GM12891 (cell line): ENCODE data around the gene ADCY1.

Experiments used
- DNase-seq: peaks from one replicate; pipeline ENCODE4 v3.0.0; 2011; ENCODE audit warnings: low spot score; ENCODE audit not compliant: insufficient read length
- FAIRE-seq: peaks from 2 replicates; lab custom pipeline; 2011; peaks lifted over from hg19 to GRCh38; lab: Jason Lieb, UNC
- PAX5 ChIP-seq: IDR thresholded peaks from 2 replicates; pipeline ENCODE4 v1.6.1; 2011; ENCODE audit warnings: low read length, moderate library complexity, mild to moderate bottlenecking; ENCODE audit not compliant: insufficient read depth, severe bottlenecking
- POLR2A ChIP-seq: IDR thresholded peaks from 2 replicates; pipeline ENCODE4 v1.6.1; 2011; ENCODE audit warnings: low read depth, low read length, control low read depth
- POLR2AphosphoS5 ChIP-seq: IDR thresholded peaks from 2 replicates; pipeline ENCODE4 v1.6.1; 2011; ENCODE audit warnings: low read depth, low read length, control low read depth
- POU2F2 ChIP-seq: IDR thresholded peaks from 2 replicates; pipeline ENCODE4 v1.6.1; 2011; ENCODE audit warnings: low read depth, mild to moderate bottlenecking, control low read depth, low read length, moderate library complexity
- SPI1 ChIP-seq: IDR thresholded peaks from 2 replicates; pipeline ENCODE4 v1.6.1; 2011; ENCODE audit warnings: low read depth, low read length, control low read depth
- TAF1 ChIP-seq: IDR thresholded peaks from 2 replicates; pipeline ENCODE4 v1.6.1; 2011; ENCODE audit warnings: low read depth, low read length, control low read depth

Gene ADCY1

GRCh38 chr7:45598886-45599520, 24.8 kb downstream of the ADCY1 start:
- TF ChIP-seq POLR2A (no peak), POU2F2 (no peak), SPI1 (no peak), POLR2AphosphoS5 (no peak), TAF1 (no peak), PAX5 (no peak)
- DNase-seq, result no peak
- FAIRE-seq, result no peak

GRCh38 chr7:45599851-45600706, 25.9 kb downstream of the ADCY1 start:
- FAIRE-seq, result no peak
- TF ChIP-seq SPI1 (no peak), POLR2AphosphoS5 (no peak), POLR2A (no peak), POU2F2 (no peak), TAF1 (no peak), PAX5 (no peak)
- no peak for DNase-seq

DNA sequence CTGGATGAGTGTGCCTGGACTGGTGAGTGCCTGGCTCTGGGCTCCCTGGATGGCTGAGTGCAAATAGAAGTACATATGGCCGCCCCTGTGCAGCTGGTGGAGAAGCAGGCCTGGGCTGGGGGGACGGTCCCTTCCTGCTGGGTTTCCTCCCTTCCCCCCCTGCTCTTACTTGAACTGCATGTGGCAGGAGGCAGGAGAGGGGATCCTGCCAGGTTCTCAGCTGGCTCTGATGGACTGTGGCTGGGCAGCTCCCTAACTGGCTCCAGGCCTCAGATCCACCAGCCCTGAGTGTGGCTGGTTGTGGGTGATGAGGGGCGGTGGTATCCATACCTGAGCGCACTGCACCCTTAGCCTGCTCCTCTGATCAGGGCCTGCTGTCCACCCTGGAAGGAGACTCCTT, 26.9 kb downstream of the ADCY1 start:
- DNase-seq (no peak), FAIRE-seq (no peak)
- no peak for TF ChIP-seq PAX5
- TF ChIP-seq TAF1, result no peak
- TF ChIP-seq POLR2A, result no peak
- TF ChIP-seq SPI1, result no peak
- no peak for TF ChIP-seq POLR2AphosphoS5
- no peak for TF ChIP-seq POU2F2

DNA sequence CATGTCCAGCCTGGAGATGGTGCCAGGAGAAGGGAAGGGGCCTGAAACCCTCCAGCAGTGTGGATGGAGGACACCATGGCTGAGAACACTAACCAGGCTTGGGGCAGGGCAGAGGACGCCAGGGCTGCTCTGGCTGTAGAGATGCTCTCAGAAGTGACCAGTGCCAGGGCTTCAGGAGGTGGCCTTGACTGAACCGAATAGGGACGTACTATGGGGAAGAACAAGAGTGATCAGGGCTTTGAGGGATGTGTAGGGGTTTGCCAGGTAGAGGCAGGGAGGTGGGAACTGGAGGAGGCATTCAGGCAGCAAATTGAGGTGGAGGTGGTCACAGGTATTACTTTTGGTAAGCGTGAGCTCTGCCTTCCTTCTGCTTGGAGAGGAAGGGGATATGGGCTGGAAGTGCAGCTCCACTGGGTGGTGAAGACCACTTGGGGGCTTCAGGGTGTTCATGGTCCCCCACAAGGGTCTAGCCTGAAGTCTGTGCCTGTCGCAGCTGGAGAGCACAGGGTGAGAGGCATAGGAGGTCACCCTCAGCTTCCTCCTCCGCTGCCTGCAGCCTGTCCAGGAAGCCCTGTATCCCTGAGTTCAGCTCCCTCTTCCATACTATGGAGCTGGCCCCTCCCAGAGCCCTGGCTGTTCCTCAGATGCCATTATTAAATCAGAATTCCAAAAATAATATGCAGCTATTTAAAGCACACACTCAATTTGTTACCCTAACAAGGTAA, 27.8 kb downstream of the ADCY1 start:
- TF ChIP-seq POU2F2 (no peak), TAF1 (no peak), SPI1 (no peak), POLR2A (no peak), PAX5 (no peak), POLR2AphosphoS5 (no peak)
- FAIRE-seq (no peak), DNase-seq (no peak)

DNA sequence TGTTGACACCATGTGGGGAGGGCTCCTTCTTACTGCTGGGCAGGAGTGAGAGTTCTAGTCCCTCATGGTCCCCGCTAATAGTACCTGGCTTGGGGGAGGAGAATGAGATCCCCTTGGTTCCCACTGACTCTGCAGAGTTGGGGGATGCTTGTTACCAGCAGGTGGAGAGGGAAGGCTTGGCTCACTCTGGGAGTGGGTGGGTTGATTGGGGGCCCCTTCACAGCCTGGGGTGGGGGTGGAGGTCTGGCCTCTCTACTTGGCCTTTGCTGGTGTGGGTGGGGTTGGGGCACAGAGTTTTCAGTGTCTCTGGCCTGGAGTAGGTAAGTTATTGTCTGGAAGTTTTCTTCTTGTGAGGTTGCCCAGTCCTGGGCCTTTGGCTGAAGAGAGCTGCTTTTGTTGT, 31.9 kb downstream of the ADCY1 start:
- DNase-seq, result no peak
- no peak for FAIRE-seq
- no peak for TF ChIP-seq PAX5
- TF ChIP-seq POLR2AphosphoS5, result no peak
- no peak for TF ChIP-seq POU2F2
- no peak for TF ChIP-seq TAF1
- TF ChIP-seq POLR2A, result no peak
- TF ChIP-seq SPI1, result no peak

DNA sequence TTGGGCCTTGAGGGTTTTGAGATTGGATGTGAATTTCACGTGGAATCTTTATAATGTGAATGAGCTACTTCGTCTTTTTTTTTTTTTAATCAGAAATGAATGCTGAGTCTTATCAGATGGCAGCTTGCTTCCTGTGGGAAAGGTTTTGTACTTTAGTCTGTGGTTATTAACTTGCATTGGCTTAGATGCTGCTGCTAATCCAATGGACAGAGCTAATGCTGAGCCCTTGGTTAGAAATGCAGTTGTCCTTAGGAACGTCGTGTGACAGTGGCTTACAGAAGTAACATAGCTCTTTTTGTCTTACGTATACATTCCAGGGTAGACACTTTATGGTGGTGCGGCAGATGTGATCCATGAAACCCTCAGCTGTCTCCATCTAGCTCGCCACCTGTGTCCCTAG, 32.8 kb downstream of the ADCY1 start:
- FAIRE-seq (no peak), DNase-seq (no peak)
- TF ChIP-seq SPI1 (no peak), PAX5 (no peak), POLR2A (no peak), POU2F2 (no peak), POLR2AphosphoS5 (no peak), TAF1 (no peak)

- FAIRE-seq, result no peak
- TF ChIP-seq SPI1 (no peak), PAX5 (no peak), POU2F2 (no peak), TAF1 (no peak), POLR2AphosphoS5 (no peak), POLR2A (no peak)
- no peak for DNase-seq
Measured at GRCh38 chr7:45609180-45609579, 35.0 kb downstream of the ADCY1 start.

DNA sequence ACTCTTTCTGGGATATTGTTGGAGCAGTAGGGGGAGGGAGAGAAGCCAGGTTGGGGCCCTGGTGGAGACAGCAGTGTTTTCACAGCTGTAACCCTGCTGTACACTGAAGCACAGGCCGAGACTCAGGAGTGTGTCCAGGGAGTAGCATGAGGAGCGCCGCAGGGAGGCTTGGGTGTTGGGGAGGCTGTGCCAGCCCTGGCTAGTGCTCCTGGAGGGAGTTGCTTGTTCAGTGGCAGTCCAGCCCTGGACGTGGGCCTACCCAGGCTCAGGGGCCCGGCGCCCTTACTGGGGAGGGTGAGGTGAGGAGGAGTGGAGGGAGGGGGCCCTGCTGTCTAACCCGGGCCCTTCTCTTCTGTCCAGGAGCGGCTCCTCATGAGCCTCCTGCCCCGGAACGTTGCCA, 35.9 kb downstream of the ADCY1 start:
- DNase-seq, result no peak
- TF ChIP-seq PAX5 (no peak), TAF1 (no peak), POU2F2 (no peak), SPI1 (no peak)
- no peak for FAIRE-seq
